ENCODE results near the gene TPPP2.

- TF ChIP-seq EZH2 (IDR thresholded peaks at IDR 0.05; ENCODE audit: low read depth), result no peak
- TF ChIP-seq CTCF (conservative IDR thresholded peaks at IDR 0.05), result no peak
These were observed 32.5 kb upstream of the TPPP2 start for GRCh38 chr14:20997564-20997963.
